PC-3 (cell line): ENCODE measurements around the gene BANK1. TPM values are rescaled to one million over a fixed set of nuclear protein-coding genes. Genes with fewer than 3 reads are reported as not detected.

Experiments
- ATAC-seq: fragments of 200-7000 bp; cut with Tn5 transposase; 2 replicates; pipeline ENCODE4 v1.9.1; 2020; ENCODE audit warnings: mild to moderate bottlenecking, moderate library complexity
- BruUV-seq: library from RNA; stranded (reverse); fragments of 400-500 nt; replicated peaks from 2 replicates; lab custom pipeline; 2021; lab: Mats Ljungman, UMichigan
- CTCF ChIA-PET: fragments of 300-600 bp; sonication (Branson Sonifier 250); formaldehyde crosslinking; loops from one replicate; lab custom pipeline; 2022; ENCODE audit warnings: antibody characterized with exemption; lab: Charles Lee
- POLR2A ChIA-PET: fragments of 300-600 bp; sonication (Branson Sonifier 250); formaldehyde crosslinking; loops from one replicate; lab custom pipeline; 2022; ENCODE audit warnings: antibody characterized with exemption; ENCODE audit not compliant: unreplicated experiment; lab: Charles Lee
- DNase-seq: peaks from one replicate; pipeline ENCODE4 v3.0.0-alpha.2; 2015
- H2AFZ ChIP-seq: fragments of 300-600 bp; sonication (generic); 2 replicates; pipeline ENCODE4 v1.6.0; 2016; ENCODE audit warnings: antibody characterized with exemption, low read length
- H3F3A ChIP-seq: fragments of 300-600 bp; sonication (generic); one replicate; pipeline ENCODE4 v1.6.0; 2017; ENCODE audit warnings: antibody characterized with exemption, low read length, control low read depth, mild to moderate bottlenecking; ENCODE audit not compliant: unreplicated experiment
- H3K27ac ChIP-seq: fragments of 300-600 bp; sonication (generic); 2 replicates; pipeline ENCODE4 v1.5.1; 2016; ENCODE audit warnings: mild to moderate bottlenecking, low read length
- H3K27me3 ChIP-seq: fragments of 300-600 bp; sonication (generic); 2 replicates; pipeline ENCODE4 v1.6.1; 2016; ENCODE audit warnings: low read length, mixed read lengths
- H3K36me3 ChIP-seq: fragments of 300-600 bp; sonication (generic); 2 replicates; pipeline ENCODE4 v1.6.1; 2016; ENCODE audit warnings: low read depth, mixed run types, low read length, mixed read lengths
- H3K4me1 ChIP-seq: fragments of 300-600 bp; sonication (generic); 2 replicates; pipeline ENCODE4 v1.5.1; 2016; ENCODE audit warnings: low read length; ENCODE audit not compliant: insufficient read depth
- H3K4me2 ChIP-seq: fragments of 300-600 bp; sonication (generic); 2 replicates; pipeline ENCODE4 v1.6.0; 2016; ENCODE audit warnings: low read length
- H3K4me3 ChIP-seq: fragments of 300-600 bp; sonication (generic); 2 replicates; pipeline ENCODE4 v1.5.1; 2016; ENCODE audit warnings: mild to moderate bottlenecking, low read length, mixed read lengths
- H3K79me2 ChIP-seq: fragments of 300-600 bp; sonication (generic); 2 replicates; pipeline ENCODE4 v1.6.1; 2017; ENCODE audit warnings: low read length, mixed read lengths
- H3K9ac ChIP-seq: fragments of 300-600 bp; sonication (generic); 2 replicates; pipeline ENCODE4 v1.6.0; 2016; ENCODE audit warnings: mild to moderate bottlenecking, low read length
- H3K9me2 ChIP-seq: fragments of 300-600 bp; sonication (generic); replicated peaks from 2 replicates; pipeline ENCODE4 v1.6.1; 2016; ENCODE audit warnings: mixed run types, low read length, mixed read lengths
- H3K9me3 ChIP-seq: fragments of 300-600 bp; sonication (generic); 2 replicates; pipeline ENCODE4 v1.6.1; 2016; ENCODE audit warnings: low read length, mixed read lengths
- H4K20me1 ChIP-seq: fragments of 300-600 bp; sonication (generic); 2 replicates; pipeline ENCODE4 v1.6.1; 2016; ENCODE audit warnings: low read length, mixed read lengths
- EZH2 ChIP-seq: fragments of 300-600 bp; sonication (generic); IDR thresholded peaks from one replicate; pipeline ENCODE4 v1.6.1; 2017; ENCODE audit warnings: antibody characterized with exemption, mild to moderate bottlenecking, low read length; ENCODE audit not compliant: unreplicated experiment
- EZH2phosphoT487 ChIP-seq: fragments of 300-600 bp; sonication (generic); IDR thresholded peaks from 2 replicates; pipeline ENCODE4 v1.6.1; 2018; ENCODE audit warnings: mild to moderate bottlenecking, antibody characterized with exemption, low read length, borderline replicate concordance
- intact Hi-C: fragments of 100-400 bp; cut with micrococcal nuclease; formaldehyde crosslinking; loops from 2 replicates; pipeline ENCODE4 v1.9.0; 2023
- total RNA-seq: library from RNA; depleted of rRNA; stranded (reverse); fragments of >200 nt; gene quantifications from 2 replicates; pipeline ENCODE4 v1.2.3, GENCODE V29; 2014
- TF ChIP-seq, protein P1 (sequence below): fragments of 300-600 bp; sonication (generic); conservative IDR thresholded peaks from 2 replicates; pipeline ENCODE4 v1.5.1; 2017; ENCODE audit warnings: antibody characterized with exemption, low read depth, mild to moderate bottlenecking, low read length

Gene BANK1
- total RNA-seq, 1 experiment from 2014 or later: 1.5 TPM

DNA sequence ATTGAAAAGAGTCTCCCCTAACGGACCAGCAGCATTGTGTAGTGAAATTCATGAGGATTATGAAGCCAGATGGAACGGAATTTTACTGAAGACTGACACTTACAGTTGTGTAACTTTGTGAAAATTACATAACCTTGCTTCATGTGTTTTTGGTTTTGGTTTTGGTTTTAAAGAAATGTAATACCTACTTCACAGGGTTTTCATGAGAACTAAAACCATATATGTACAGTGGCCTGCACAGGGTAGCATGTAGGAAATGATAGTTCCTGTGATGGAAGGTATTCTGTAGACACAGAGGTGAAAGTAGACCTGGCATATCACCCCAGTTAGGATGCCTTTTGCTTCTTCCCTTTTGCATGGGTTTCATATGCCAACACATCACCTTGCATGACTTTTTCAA, 247.0 kb downstream of the BANK1 start:
- Histone ChIP-seq H4K20me1 (no peaks in the 10 kb centered on the region), H3K27ac (no peak overlapping the region), H3F3A (no peaks in the 10 kb centered on the region), H3K9me2 (no peaks in the 10 kb centered on the region), H3K4me2 (no peak overlapping the region), H3K79me2 (no peaks in the 10 kb centered on the region), H3K9me3 (no peaks in the 10 kb centered on the region), H3K36me3 (no peaks in the 10 kb centered on the region), H3K4me1 (peaks cover 2% of the 10 kb centered on the region; the same call in 1 of the 2 replicates), H2AFZ (no peak overlapping the region), H3K27me3 (no peaks in the 10 kb centered on the region), H3K9ac (no peak overlapping the region), H3K4me3 (no peak overlapping the region)
- no TSS peak for BruUV-seq
- intact Hi-C loops: no loop called here
- no peak for ATAC-seq
- CTCF ChIA-PET: no interaction called here
- POLR2A ChIA-PET: no interaction called here
- TF ChIP-seq, protein P1, sequence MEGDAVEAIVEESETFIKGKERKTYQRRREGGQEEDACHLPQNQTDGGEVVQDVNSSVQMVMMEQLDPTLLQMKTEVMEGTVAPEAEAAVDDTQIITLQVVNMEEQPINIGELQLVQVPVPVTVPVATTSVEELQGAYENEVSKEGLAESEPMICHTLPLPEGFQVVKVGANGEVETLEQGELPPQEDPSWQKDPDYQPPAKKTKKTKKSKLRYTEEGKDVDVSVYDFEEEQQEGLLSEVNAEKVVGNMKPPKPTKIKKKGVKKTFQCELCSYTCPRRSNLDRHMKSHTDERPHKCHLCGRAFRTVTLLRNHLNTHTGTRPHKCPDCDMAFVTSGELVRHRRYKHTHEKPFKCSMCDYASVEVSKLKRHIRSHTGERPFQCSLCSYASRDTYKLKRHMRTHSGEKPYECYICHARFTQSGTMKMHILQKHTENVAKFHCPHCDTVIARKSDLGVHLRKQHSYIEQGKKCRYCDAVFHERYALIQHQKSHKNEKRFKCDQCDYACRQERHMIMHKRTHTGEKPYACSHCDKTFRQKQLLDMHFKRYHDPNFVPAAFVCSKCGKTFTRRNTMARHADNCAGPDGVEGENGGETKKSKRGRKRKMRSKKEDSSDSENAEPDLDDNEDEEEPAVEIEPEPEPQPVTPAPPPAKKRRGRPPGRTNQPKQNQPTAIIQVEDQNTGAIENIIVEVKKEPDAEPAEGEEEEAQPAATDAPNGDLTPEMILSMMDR: no peak
- no peak for TF ChIP-seq EZH2
- no peak for TF ChIP-seq EZH2phosphoT487
- DNase-seq: no peak

DNA sequence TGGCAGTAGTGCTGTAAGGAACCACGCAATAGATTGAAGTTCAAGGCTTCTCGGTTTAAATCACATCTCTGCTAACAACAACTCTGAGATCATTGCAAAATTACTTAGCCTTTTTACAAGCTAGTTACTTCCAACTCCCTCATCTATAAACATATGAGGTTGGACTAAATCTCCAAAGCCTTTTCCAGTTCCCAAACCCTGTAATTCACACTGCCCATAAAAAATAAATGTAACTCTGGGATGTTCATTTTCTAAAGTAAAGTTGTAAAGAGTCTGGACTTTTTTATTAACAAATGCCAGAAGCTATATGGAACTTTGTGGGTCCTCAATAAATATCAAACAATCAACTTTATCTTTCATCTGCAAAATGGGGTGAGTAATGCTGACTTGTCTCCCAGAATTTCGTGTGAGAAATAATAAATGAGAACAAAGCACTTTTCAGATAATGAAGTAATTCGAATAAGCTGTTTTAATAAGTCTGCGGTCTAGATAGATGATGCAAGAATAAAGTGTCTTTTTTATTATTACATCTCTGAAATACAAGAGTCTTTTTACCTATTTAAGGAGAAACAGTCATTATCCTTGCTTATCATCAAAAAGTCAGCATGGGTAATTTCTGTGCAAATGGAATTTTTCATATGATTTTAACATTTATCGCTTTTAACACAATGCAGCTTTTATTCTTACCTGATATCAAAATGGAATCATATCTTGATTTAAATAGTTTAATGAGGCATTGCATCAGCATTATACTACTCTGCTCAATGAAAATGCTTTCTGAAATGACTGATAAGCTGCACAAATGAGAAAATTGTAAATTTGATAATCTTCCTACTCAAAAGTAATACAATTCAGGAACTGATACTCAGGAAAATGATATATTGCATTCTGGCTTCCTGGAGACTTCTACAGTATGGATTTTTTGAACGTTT, 252.6 kb downstream of the BANK1 start:
- no peaks in the 10 kb centered on the region for H3F3A ChIP-seq
- DNase-seq (peak; percentile 30), ATAC-seq (peak; percentile 67)
- no peaks in the 10 kb centered on the region for H3K36me3 ChIP-seq
- no peaks in the 10 kb centered on the region for H3K9me2 ChIP-seq
- H3K79me2 ChIP-seq: no peaks in the 10 kb centered on the region
- ChIA-PET CTCF (no interaction called here), POLR2A (no interaction called here)
- H3K9ac ChIP-seq: no peak overlapping the region
- peak overlapping the region; percentile 25; the same call in 1 of the 2 replicates for H3K27ac ChIP-seq
- no peak overlapping the region for H3K4me2 ChIP-seq
- 0 out of 2 replicates have a peak overlapping the region, but pooled peaks have one; percentile 3 for H2AFZ ChIP-seq
- BruUV-seq: no TSS peak
- H3K9me3 ChIP-seq: no peaks in the 10 kb centered on the region
- H3K4me1 ChIP-seq: peaks cover 13% of the 10 kb centered on the region
- H4K20me1 ChIP-seq: no peaks in the 10 kb centered on the region
- no peak overlapping the region for H3K4me3 ChIP-seq
- TF ChIP-seq, protein P1: no peak
- TF ChIP-seq EZH2phosphoT487 (no peak), EZH2 (no peak)
- H3K27me3 ChIP-seq: no peaks in the 10 kb centered on the region
- intact Hi-C loops: no loop called here

DNA sequence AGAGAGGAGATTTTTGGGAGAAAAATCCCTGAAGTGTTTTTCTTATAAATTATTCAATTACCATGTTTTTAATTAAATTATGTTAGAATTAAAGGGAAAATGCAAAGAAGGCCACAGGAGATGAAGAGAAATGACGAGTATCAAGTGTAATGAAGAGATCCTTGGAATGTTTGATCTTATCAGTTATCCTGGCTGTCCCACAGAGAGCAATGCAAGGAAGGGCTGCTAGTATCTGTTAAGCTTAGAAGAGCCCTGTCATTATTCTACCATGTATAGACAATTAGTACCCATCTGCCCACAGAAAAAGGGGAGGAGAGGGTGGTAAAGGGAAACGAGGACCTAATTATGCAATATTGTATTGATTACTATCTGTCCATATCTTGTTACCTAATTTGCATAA, 257.1 kb downstream of the BANK1 start:
- TF ChIP-seq EZH2phosphoT487 (no peak), EZH2 (no peak)
- TF ChIP-seq, protein P1: no peak
- Histone ChIP-seq H3K9ac (no peak overlapping the region), H3K9me2 (no peaks in the 10 kb centered on the region), H3K4me1 (peaks cover 10% of the 10 kb centered on the region), H3F3A (no peaks in the 10 kb centered on the region), H3K27me3 (no peaks in the 10 kb centered on the region), H3K9me3 (no peaks in the 10 kb centered on the region), H3K27ac (no peak overlapping the region), H3K4me2 (no peak overlapping the region), H4K20me1 (no peaks in the 10 kb centered on the region), H3K36me3 (no peaks in the 10 kb centered on the region), H3K79me2 (no peaks in the 10 kb centered on the region), H3K4me3 (no peak overlapping the region), H2AFZ (no peak overlapping the region)
- intact Hi-C loops: no loop called here
- BruUV-seq: no TSS peak
- ATAC-seq: no peak
- DNase-seq: no peak
- ChIA-PET POLR2A (interaction anchor here (0.5 kb wide), 1 partner anchor 213 kb away, joined by 3 read pairs; no protein-coding TSS in a partner anchor), CTCF (no interaction called here)
